Ishikawa (cell line): ENCODE data around the gene SLIT2.
A peak's percentile ranks its signal among the peaks of the same experiment; 100 is the strongest.

Source experiments
- CEBPB ChIP-seq: IDR thresholded peaks from 2 replicates; pipeline ENCODE4 v1.6.1; 2012
- CREB1 ChIP-seq: IDR thresholded peaks from 2 replicates; pipeline ENCODE4 v1.6.1; 2012; ENCODE audit warnings: low read depth
- EGR1 ChIP-seq: IDR thresholded peaks from 2 replicates; pipeline ENCODE4 v1.6.1; 2012
- EP300 ChIP-seq: IDR thresholded peaks from 2 replicates; pipeline ENCODE4 v1.6.1; 2012; ENCODE audit warnings: borderline replicate concordance
- FOXM1 ChIP-seq: IDR thresholded peaks from 2 replicates; pipeline ENCODE4 v1.6.1; 2012; ENCODE audit warnings: low read depth, borderline replicate concordance
- NFIC ChIP-seq: IDR thresholded peaks from 2 replicates; pipeline ENCODE4 v1.6.1; 2012
- RAD21 ChIP-seq: IDR thresholded peaks from 2 replicates; pipeline ENCODE4 v1.6.1; 2012; ENCODE audit warnings: low read depth
- TAF1 ChIP-seq: IDR thresholded peaks from 2 replicates; pipeline ENCODE4 v1.6.1; 2012; ENCODE audit warnings: low read depth, mild to moderate bottlenecking
- TCF12 ChIP-seq: IDR thresholded peaks from 2 replicates; pipeline ENCODE4 v1.6.1; 2012; ENCODE audit warnings: low read depth
- TEAD4 ChIP-seq: IDR thresholded peaks from 2 replicates; pipeline ENCODE4 v1.6.1; 2012
- YY1 ChIP-seq: IDR thresholded peaks from 2 replicates; pipeline ENCODE4 v1.6.1; 2012; ENCODE audit warnings: low read depth
- ZBTB7A ChIP-seq: IDR thresholded peaks from 2 replicates; pipeline ENCODE4 v1.6.1; 2012; ENCODE audit warnings: low read depth
- TF ChIP-seq, protein P1 (sequence below): IDR thresholded peaks from 2 replicates; pipeline ENCODE4 v1.6.1; 2012
- TF ChIP-seq, protein P2 (sequence below): IDR thresholded peaks from 2 replicates; pipeline ENCODE4 v1.6.1; 2012
- TF ChIP-seq, protein P3 (sequence below): IDR thresholded peaks from 2 replicates; pipeline ENCODE4 v1.6.1; 2012; ENCODE audit warnings: low read depth, mild to moderate bottlenecking

SLIT2 gene

DNA sequence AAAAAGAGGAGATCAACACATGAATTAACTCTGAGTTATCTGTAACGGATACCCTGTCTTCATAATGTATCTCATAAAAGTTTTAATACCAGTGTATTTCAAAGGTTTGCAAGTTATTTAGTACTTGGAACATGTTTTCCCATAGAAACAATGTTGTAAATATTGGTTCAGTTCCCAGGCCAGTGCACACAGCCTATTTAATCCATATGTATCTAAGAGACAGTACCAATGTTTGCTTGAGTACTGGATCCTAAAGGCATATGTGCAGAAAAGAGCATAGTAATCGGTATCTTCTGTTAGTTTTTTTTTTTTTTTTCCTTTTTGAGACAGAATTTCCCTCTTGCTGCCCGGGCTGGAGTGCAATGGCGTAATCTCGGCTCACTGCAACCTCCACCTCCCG is 46.1 kb downstream of the SLIT2 start:
- TF ChIP-seq CEBPB (no peak), ZBTB7A (no peak), NFIC (no peak), TCF12 (no peak), TEAD4 (no peak), YY1 (no peak), EP300 (no peak), EGR1 (no peak), RAD21 (no peak), CREB1 (no peak), FOXM1 (no peak), TAF1 (no peak)
- TF ChIP-seq, protein P1, sequence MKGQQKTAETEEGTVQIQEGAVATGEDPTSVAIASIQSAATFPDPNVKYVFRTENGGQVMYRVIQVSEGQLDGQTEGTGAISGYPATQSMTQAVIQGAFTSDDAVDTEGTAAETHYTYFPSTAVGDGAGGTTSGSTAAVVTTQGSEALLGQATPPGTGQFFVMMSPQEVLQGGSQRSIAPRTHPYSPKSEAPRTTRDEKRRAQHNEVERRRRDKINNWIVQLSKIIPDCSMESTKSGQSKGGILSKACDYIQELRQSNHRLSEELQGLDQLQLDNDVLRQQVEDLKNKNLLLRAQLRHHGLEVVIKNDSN = no peak
- TF ChIP-seq, protein P2, sequence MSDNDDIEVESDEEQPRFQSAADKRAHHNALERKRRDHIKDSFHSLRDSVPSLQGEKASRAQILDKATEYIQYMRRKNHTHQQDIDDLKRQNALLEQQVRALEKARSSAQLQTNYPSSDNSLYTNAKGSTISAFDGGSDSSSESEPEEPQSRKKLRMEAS = no peak
- TF ChIP-seq, protein P3, sequence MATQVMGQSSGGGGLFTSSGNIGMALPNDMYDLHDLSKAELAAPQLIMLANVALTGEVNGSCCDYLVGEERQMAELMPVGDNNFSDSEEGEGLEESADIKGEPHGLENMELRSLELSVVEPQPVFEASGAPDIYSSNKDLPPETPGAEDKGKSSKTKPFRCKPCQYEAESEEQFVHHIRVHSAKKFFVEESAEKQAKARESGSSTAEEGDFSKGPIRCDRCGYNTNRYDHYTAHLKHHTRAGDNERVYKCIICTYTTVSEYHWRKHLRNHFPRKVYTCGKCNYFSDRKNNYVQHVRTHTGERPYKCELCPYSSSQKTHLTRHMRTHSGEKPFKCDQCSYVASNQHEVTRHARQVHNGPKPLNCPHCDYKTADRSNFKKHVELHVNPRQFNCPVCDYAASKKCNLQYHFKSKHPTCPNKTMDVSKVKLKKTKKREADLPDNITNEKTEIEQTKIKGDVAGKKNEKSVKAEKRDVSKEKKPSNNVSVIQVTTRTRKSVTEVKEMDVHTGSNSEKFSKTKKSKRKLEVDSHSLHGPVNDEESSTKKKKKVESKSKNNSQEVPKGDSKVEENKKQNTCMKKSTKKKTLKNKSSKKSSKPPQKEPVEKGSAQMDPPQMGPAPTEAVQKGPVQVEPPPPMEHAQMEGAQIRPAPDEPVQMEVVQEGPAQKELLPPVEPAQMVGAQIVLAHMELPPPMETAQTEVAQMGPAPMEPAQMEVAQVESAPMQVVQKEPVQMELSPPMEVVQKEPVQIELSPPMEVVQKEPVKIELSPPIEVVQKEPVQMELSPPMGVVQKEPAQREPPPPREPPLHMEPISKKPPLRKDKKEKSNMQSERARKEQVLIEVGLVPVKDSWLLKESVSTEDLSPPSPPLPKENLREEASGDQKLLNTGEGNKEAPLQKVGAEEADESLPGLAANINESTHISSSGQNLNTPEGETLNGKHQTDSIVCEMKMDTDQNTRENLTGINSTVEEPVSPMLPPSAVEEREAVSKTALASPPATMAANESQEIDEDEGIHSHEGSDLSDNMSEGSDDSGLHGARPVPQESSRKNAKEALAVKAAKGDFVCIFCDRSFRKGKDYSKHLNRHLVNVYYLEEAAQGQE = no peak

DNA sequence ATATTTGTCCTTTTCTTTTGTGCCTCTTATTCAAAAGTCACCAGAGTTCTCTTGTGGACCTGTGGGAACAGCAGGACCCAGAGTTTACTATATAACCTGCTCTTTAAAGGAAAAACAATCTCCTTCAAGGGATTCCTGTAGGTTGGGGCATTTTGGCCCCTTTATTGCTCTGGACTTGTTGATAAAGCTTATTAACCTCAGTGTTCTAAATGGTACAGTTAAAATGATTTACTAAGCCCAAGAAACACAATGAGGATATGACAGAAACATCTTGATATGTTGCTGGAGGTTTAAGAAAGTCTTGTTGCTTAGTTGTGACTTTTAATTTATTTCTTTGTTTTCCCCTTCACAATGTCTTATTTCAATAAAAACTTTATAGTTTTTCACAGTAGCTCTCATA is 46.8 kb downstream of the SLIT2 start:
- no peak for TF ChIP-seq NFIC
- no peak for TF ChIP-seq CEBPB
- TF ChIP-seq CREB1 = no peak
- TF ChIP-seq, protein P1 = no peak
- no peak for TF ChIP-seq RAD21
- TF ChIP-seq TEAD4 = no peak
- TF ChIP-seq TCF12 = no peak
- TF ChIP-seq, protein P3 = no peak
- TF ChIP-seq ZBTB7A = no peak
- no peak for TF ChIP-seq FOXM1
- TF ChIP-seq EGR1 = no peak
- no peak for TF ChIP-seq TAF1
- TF ChIP-seq YY1 = no peak
- TF ChIP-seq, protein P2 = no peak
- no peak for TF ChIP-seq EP300

DNA sequence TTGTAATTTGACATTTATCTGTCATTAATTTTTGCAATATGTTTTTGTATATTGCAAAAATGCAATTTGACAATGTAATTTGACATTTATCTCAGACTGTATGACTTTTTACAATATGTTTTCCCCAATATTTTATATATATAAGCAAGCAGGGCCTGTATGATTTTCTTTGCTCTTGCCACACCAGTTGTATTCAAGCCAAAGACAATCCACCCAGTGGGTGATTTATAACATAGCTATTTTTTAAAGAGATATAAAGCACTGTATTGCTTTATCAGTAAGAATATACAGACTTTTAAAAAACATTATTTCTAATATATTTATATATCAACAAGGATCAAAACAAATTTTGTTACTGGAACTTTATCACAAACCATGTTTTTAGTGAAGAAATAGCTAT is 47.3 kb downstream of the SLIT2 start:
- no peak for TF ChIP-seq EGR1
- no peak for TF ChIP-seq FOXM1
- TF ChIP-seq CREB1 = no peak
- TF ChIP-seq ZBTB7A = no peak
- TF ChIP-seq, protein P1 = no peak
- no peak for TF ChIP-seq TCF12
- no peak for TF ChIP-seq EP300
- TF ChIP-seq RAD21 = no peak
- TF ChIP-seq, protein P3 = no peak
- no peak for TF ChIP-seq NFIC
- no peak for TF ChIP-seq CEBPB
- TF ChIP-seq TAF1 = no peak
- TF ChIP-seq, protein P2 = no peak
- no peak for TF ChIP-seq TEAD4
- TF ChIP-seq YY1 = no peak

DNA sequence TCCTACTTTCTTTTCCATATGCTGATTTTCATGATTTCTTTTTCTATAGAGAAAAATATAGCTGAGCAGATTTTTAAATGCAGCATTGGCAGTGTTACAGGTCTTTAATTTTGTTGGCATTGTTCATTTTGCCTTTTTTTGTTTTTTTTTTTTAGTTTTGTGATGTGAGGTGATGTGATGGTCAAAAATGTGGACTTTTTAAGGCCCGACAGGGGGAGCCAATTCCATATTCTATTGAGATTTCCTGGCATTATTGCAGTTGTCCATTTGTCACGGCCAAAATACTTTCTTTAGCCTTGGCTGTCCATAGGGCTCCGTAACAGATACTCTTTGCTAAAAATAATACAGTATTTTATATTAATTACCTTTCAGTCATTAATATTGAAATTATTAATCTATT is 47.8 kb downstream of the SLIT2 start:
- TF ChIP-seq NFIC = no peak
- TF ChIP-seq RAD21 = peak; percentile 52

DNA sequence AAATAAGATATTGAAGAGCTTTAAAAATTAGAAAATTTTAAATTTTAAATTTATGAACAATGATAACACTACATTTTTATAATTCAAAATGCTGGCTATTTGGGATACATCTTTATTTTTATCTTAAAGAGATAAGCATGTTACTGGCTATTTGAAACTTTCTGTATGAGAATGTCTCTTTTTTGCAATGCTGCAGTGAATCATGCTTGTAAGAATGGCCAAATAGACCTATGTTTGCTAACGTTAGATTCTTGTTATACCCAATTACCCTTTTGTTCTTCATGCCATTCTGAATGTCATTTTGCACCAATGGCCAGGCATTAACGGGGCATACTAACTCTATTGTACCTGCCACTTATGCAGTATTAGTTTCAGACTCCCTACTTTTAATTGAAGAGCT is 49.5 kb downstream of the SLIT2 start:
- TF ChIP-seq, protein P1 = no peak
- TF ChIP-seq TEAD4 (no peak), RAD21 (no peak), CEBPB (no peak), TCF12 (no peak), EP300 (no peak), NFIC (no peak), TAF1 (no peak), CREB1 (no peak), FOXM1 (no peak), ZBTB7A (no peak), YY1 (no peak)
- TF ChIP-seq, protein P3 = no peak
- TF ChIP-seq, protein P2 = no peak
